ENCODE measurements around the gene JAK3. TPM values are rescaled to one million over a fixed set of nuclear protein-coding genes. Genes with fewer than 3 reads are reported as not detected.

JAK3 gene
- total RNA-seq, 1 donor from 2014 or later = 1.6 TPM

DNA sequence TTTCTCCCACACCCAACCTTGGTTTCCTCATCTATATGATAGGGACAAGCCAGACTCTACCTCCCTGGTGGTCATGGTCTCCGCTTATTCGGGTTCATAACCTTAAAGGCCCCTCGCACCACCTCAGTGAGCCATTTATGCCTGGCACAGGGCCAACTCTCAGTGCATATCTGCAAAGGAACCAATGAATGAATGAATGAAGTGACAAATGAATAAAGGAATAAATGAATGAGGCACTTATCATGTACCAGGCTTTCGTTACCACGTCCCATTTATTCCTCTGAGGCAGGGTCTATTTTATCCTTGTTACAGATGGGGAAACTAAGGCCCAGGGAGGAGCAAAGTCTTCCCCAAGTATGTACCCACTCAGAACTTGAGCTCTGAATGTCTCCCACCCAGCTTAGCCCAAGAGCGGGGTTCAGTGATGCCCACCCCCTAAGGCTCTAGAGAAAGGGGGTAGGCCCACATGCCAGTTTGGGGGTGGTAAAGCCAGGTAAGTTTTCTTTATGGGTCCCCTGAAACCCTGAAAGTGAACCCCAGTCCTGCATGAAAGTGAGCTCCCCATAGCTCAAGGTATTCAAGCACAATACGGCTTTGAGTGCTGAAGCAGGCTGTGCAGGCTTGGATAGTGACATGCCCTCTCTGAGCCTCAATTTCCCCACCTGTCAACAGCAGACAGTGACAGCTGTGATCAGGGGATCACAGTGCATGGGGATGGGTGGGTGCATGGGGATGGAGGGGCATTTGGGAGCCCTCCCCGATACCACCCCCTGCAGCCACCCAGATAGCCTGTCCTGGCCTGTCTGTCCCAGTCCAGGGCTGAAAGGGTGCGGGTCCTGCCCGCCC is 23.5 kb upstream of the JAK3 start:
- Mint-ChIP-seq H3K36me3 (ENCODE audit: unreplicated experiment) (no peaks in the 10 kb centered on the region), H3K4me3 (ENCODE audit: unreplicated experiment) (no peak overlapping the region), H3K9me3 (ENCODE audit: unreplicated experiment) (no peaks in the 10 kb centered on the region), H3K27ac (ENCODE audit: unreplicated experiment) (no peak overlapping the region), H3K27me3 (ENCODE audit: unreplicated experiment) (peaks cover 21% of the 10 kb centered on the region), H3K4me1 (ENCODE audit: unreplicated experiment) (no peaks in the 10 kb centered on the region)
- no peak for DNase-seq (ENCODE audit: extremely low spot score, unreplicated experiment)
- TF ChIP-seq, protein P1, sequence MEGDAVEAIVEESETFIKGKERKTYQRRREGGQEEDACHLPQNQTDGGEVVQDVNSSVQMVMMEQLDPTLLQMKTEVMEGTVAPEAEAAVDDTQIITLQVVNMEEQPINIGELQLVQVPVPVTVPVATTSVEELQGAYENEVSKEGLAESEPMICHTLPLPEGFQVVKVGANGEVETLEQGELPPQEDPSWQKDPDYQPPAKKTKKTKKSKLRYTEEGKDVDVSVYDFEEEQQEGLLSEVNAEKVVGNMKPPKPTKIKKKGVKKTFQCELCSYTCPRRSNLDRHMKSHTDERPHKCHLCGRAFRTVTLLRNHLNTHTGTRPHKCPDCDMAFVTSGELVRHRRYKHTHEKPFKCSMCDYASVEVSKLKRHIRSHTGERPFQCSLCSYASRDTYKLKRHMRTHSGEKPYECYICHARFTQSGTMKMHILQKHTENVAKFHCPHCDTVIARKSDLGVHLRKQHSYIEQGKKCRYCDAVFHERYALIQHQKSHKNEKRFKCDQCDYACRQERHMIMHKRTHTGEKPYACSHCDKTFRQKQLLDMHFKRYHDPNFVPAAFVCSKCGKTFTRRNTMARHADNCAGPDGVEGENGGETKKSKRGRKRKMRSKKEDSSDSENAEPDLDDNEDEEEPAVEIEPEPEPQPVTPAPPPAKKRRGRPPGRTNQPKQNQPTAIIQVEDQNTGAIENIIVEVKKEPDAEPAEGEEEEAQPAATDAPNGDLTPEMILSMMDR (IDR thresholded peaks at IDR 0.05) = no peak

DNA sequence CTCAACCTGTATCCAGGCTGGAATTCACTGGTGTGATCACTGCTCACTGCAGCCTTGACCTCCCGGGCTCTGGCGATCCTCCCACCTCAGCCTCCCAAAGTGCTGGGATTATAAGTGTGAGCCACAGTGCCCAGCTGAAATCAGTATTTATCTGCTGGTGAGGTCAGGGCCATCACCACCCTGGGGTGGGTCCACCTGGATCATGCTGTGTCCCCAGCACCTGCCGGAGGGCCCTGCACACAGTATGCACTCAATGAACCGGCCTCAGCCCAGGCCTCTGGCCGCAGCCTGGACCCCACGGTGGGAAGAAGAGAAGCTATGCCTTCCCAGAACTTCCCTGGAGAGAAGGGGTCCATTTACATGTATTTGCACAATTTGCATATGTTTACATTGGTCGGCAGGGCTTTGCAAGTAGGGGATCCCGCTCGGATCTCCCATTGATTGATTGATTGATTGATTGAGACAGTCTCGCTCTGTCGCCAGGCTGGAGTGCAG is 21.4 kb upstream of the JAK3 start:
- H3K4me3 Mint-ChIP-seq (ENCODE audit: unreplicated experiment) = no peak overlapping the region

DNA sequence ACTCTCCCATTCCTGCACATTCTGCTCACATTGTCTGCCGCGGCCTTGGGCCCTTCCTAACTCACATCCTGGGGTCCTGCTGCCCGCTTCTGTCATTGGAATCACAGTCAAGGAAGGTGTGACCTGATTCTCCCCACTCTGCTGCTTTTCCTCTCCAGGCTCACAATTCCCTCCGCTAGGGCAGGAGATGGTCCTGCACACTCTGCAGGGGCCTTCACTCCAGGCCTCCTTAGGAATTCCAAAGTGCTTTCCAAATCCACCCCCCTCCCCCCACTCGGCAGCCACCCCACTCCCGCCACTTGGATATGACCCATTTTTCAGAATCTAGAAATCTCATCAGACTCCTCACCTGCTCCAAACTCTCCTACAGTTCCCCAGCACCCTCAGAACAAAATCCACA is 20.9 kb upstream of the JAK3 start:
- TF ChIP-seq, protein P1 (IDR thresholded peaks at IDR 0.05) = no peak
- peaks cover 16% of the 10 kb centered on the region for H3K27me3 Mint-ChIP-seq (ENCODE audit: unreplicated experiment)
- H3K4me3 Mint-ChIP-seq (ENCODE audit: unreplicated experiment) = no peak overlapping the region
- H3K9me3 Mint-ChIP-seq (ENCODE audit: unreplicated experiment) = no peaks in the 10 kb centered on the region
- no peak overlapping the region for H3K27ac Mint-ChIP-seq (ENCODE audit: unreplicated experiment)
- H3K36me3 Mint-ChIP-seq (ENCODE audit: unreplicated experiment) = peaks cover 5% of the 10 kb centered on the region
- H3K4me1 Mint-ChIP-seq (ENCODE audit: unreplicated experiment) = no peaks in the 10 kb centered on the region
- DNase-seq (ENCODE audit: extremely low spot score, unreplicated experiment) = no peak

More for the DNA sequence above, 21.4 kb upstream of the JAK3 start:
- Mint-ChIP-seq H3K9me3 (ENCODE audit: unreplicated experiment) (no peaks in the 10 kb centered on the region), H3K4me1 (ENCODE audit: unreplicated experiment) (no peaks in the 10 kb centered on the region), H3K27ac (ENCODE audit: unreplicated experiment) (no peak overlapping the region), H3K36me3 (ENCODE audit: unreplicated experiment) (peaks cover 4% of the 10 kb centered on the region), H3K27me3 (ENCODE audit: unreplicated experiment) (peaks cover 16% of the 10 kb centered on the region)
- DNase-seq (ENCODE audit: extremely low spot score, unreplicated experiment) = no peak
- TF ChIP-seq, protein P1 (IDR thresholded peaks at IDR 0.05) = no peak

DNA sequence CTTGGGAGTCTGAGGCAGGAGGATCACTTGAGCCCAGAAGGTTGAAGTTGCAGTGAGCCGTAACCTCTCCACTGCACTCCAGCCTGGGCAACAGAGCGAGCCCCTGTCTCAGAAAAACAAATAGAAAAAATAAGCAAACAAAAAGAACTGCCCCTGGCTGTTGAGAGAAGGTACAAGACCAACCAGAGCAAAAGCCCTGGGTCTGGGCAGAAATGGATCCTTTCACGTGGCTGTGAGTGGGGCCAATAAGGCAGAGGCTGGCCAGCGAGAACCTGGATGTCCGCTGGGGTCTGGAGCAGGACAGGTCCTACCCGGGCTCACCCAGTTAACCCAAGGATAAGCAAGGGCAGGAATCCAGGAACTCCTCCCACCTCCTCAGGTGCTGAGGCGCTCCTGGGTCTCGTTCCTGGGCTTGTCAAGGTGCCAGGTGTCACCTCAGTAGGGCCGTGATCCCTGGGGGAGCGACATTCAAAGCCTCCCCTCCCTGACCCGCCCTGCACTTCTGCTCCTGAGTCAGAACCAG is 19.2 kb upstream of the JAK3 start:
- Mint-ChIP-seq H3K4me1 (ENCODE audit: unreplicated experiment) (peaks cover 3% of the 10 kb centered on the region), H3K27me3 (ENCODE audit: unreplicated experiment) (peaks cover 16% of the 10 kb centered on the region), H3K9me3 (ENCODE audit: unreplicated experiment) (no peaks in the 10 kb centered on the region), H3K27ac (ENCODE audit: unreplicated experiment) (no peak overlapping the region), H3K36me3 (ENCODE audit: unreplicated experiment) (peaks cover 14% of the 10 kb centered on the region), H3K4me3 (ENCODE audit: unreplicated experiment) (no peak overlapping the region)
- TF ChIP-seq, protein P1 (IDR thresholded peaks at IDR 0.05) = no peak
- DNase-seq (ENCODE audit: extremely low spot score, unreplicated experiment) = no peak

DNA sequence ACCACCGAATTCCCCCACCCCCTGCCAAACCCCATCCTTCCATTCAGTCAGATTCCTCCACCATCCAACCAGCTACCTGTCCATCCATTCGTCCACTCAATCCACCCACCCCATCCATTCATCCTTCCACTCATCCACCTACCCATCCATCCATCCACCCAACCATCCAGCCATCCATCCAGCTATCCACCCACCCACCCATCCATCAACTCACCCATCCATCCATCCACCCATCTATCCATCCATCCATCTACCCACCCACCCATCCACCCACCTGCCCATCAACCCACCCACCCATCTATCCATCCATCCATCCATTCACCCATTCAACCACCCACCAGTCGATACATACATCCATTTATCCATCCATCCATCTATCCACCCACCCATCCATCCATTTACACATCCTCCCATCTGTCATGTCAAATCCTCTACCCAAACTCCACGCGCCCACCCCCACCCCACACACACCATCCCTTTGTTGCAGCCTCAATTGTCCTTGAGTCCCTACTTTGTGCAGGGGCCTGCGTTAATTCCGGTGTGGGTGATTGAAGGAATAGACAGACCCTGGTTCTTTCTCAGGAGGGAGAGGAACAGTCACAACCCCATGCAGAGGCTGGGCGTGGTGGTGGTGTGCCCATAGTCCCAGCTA is 18.7 kb upstream of the JAK3 start:
- Mint-ChIP-seq H3K4me1 (ENCODE audit: unreplicated experiment) (peaks cover 6% of the 10 kb centered on the region), H3K4me3 (ENCODE audit: unreplicated experiment) (no peak overlapping the region), H3K27ac (ENCODE audit: unreplicated experiment) (no peak overlapping the region), H3K27me3 (ENCODE audit: unreplicated experiment) (peaks cover 16% of the 10 kb centered on the region), H3K36me3 (ENCODE audit: unreplicated experiment) (peaks cover 18% of the 10 kb centered on the region), H3K9me3 (ENCODE audit: unreplicated experiment) (no peaks in the 10 kb centered on the region)
- no peak for DNase-seq (ENCODE audit: extremely low spot score, unreplicated experiment)
- TF ChIP-seq, protein P1 (IDR thresholded peaks at IDR 0.05) = no peak

Measured in osteocyte (in vitro differentiated cells).